Progenitor cell of endocrine pancreas (in vitro differentiated cells): ENCODE measurements around the gene IST1. TPM values are rescaled to one million over a fixed set of nuclear protein-coding genes. Genes with fewer than 3 reads are reported as not detected.
A peak's percentile ranks its signal among the peaks of the same experiment; 100 is the strongest.

Experiments
- DNase-seq: peaks from one replicate; pipeline ENCODE4 v3.0.0; 2021; ENCODE audit warnings: low spot score; ENCODE audit not compliant: unreplicated experiment
- H3K27ac Mint-ChIP-seq: 2 replicates; pipeline ENCODE4 v1.8.0; 2021; ENCODE audit warnings: mild to moderate bottlenecking, moderate library complexity, mixed read lengths
- H3K27me3 Mint-ChIP-seq: 2 replicates; pipeline ENCODE4 v1.8.0; 2021; ENCODE audit warnings: mixed read lengths
- H3K36me3 Mint-ChIP-seq: 2 replicates; pipeline ENCODE4 v1.8.0; 2022; ENCODE audit warnings: mixed read lengths; ENCODE audit not compliant: insufficient read depth
- H3K4me1 Mint-ChIP-seq: 2 replicates; pipeline ENCODE4 v1.8.0; 2021; ENCODE audit warnings: low read depth, mixed read lengths
- H3K4me3 Mint-ChIP-seq: 2 replicates; pipeline ENCODE4 v1.8.0; 2021; ENCODE audit warnings: low read depth, mild to moderate bottlenecking, moderate library complexity, mixed read lengths
- H3K9me3 Mint-ChIP-seq: 2 replicates; pipeline ENCODE4 v1.8.0; 2021; ENCODE audit warnings: low read depth, mixed read lengths
- total RNA-seq: library from RNA; stranded (reverse); gene quantifications from 2 replicates; pipeline ENCODE4 v1.2.1, GENCODE V29; 2021
- TF ChIP-seq, protein P1 (sequence below): fragments of 200-600 bp; sonication (generic); IDR thresholded peaks from one replicate; pipeline ENCODE4 v1.5.0; 2021; ENCODE audit warnings: antibody characterized with exemption, mild to moderate bottlenecking; ENCODE audit not compliant: unreplicated experiment

The IST1 gene
- total RNA-seq, 1 donor from 2014 or later = 280 TPM

DNA sequence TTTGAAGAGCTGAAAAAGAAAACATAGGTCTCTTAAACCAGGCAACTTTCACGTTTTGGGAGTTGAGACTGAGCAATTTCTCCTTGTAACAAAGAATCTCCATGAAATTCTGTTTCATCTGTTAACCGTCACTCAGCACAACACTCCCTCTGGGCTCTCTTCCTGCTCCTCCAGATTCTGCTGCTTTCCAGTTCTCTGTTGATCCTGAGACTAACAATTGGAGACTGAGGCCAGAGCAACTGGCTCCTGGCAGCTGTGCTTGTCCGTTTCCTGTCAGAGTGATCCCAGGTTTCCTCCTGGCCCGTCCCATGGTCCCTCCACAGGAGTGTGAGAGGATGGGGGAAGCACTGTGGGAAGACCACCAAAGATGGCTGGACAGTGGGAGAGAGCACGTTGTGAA is 32.5 kb downstream of the IST1 start:
- Mint-ChIP-seq H3K9me3 (no peaks in the 10 kb centered on the region), H3K27me3 (no peaks in the 10 kb centered on the region), H3K36me3 (peaks cover 18% of the 10 kb centered on the region), H3K4me1 (no peaks in the 10 kb centered on the region), H3K27ac (no peak overlapping the region), H3K4me3 (no peak overlapping the region)
- TF ChIP-seq, protein P1, sequence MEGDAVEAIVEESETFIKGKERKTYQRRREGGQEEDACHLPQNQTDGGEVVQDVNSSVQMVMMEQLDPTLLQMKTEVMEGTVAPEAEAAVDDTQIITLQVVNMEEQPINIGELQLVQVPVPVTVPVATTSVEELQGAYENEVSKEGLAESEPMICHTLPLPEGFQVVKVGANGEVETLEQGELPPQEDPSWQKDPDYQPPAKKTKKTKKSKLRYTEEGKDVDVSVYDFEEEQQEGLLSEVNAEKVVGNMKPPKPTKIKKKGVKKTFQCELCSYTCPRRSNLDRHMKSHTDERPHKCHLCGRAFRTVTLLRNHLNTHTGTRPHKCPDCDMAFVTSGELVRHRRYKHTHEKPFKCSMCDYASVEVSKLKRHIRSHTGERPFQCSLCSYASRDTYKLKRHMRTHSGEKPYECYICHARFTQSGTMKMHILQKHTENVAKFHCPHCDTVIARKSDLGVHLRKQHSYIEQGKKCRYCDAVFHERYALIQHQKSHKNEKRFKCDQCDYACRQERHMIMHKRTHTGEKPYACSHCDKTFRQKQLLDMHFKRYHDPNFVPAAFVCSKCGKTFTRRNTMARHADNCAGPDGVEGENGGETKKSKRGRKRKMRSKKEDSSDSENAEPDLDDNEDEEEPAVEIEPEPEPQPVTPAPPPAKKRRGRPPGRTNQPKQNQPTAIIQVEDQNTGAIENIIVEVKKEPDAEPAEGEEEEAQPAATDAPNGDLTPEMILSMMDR = no peak
- no peak for DNase-seq

DNA sequence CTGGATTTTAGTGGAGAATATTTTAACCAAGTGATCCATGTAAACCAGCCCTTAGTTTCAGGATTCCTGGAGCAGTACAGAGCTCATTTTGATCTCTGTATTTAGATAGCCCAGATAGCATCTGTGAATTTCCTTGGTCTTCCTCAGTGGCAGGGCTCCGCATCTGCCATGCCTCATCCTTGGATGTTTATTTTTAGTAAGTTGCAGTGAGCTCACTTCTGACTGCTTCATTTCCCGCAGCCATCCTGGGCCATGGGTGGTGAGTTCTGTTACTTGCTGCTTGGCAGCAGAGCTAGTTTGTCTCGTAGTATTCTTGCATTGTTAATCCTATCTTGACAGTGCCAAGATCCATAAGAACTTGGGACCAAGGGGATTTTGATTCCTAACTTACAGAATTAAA is 33.7 kb downstream of the IST1 start:
- Mint-ChIP-seq H3K4me3 (no peak overlapping the region), H3K27ac (peak overlapping the region; percentile 35), H3K36me3 (peaks cover 17% of the 10 kb centered on the region), H3K27me3 (no peaks in the 10 kb centered on the region), H3K9me3 (no peaks in the 10 kb centered on the region), H3K4me1 (no peaks in the 10 kb centered on the region)
- DNase-seq = no peak
- TF ChIP-seq, protein P1 = no peak

DNA sequence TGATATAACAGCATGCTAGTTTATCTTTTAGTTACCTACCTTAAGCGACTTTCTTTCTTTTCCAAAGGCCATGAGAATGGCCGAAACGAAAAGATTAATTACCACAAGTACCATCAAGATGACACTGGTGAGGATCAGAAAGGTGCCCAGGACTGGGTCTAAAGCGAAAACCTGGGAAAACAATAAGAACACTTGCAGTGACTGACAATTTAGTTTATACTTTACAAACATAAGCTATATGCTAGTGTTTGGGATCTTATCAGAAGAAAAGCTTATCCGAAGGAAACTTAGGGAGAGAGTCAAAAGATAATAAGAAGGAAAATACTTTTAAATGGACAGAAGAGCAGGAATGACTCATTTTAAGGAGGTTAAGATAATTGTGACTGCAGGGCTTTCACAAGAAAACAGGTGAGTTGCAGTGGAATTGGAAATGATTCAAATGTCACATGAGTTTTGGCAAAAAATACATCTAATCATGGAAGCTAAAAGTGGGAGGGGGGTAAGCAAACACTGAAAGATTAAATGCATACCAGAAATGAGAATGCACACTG is 34.8 kb downstream of the IST1 start:
- TF ChIP-seq, protein P1 = no peak
- DNase-seq = no peak
- H3K27ac Mint-ChIP-seq = peak overlapping the region; percentile 69
- no peaks in the 10 kb centered on the region for H3K27me3 Mint-ChIP-seq
- H3K4me1 Mint-ChIP-seq = no peaks in the 10 kb centered on the region
- peaks cover 15% of the 10 kb centered on the region for H3K36me3 Mint-ChIP-seq
- H3K4me3 Mint-ChIP-seq = no peak overlapping the region
- no peaks in the 10 kb centered on the region for H3K9me3 Mint-ChIP-seq

DNA sequence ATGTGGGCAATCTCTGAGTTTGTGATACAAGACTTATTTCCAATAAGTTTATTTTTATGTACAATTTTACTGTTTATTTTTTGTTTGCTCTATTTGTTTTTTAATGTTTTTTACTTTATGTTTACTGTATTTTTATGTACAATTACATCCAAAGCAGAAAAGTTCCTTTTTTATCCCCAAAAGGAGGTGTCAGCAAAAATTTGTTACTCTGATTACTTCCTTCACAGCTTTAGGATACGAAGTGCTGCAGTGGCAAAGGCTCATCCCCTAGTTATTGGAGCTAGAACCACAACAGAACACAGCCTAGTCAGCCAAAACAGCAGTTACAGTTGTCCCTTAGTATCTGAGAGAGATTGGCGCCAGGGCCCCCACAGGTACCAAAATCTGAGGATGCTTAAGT is 35.7 kb downstream of the IST1 start:
- Mint-ChIP-seq H3K27ac (no peak overlapping the region), H3K9me3 (no peaks in the 10 kb centered on the region), H3K4me3 (no peak overlapping the region), H3K27me3 (no peaks in the 10 kb centered on the region), H3K4me1 (no peaks in the 10 kb centered on the region), H3K36me3 (peaks cover 16% of the 10 kb centered on the region)
- DNase-seq = no peak
- TF ChIP-seq, protein P1 = no peak

DNA sequence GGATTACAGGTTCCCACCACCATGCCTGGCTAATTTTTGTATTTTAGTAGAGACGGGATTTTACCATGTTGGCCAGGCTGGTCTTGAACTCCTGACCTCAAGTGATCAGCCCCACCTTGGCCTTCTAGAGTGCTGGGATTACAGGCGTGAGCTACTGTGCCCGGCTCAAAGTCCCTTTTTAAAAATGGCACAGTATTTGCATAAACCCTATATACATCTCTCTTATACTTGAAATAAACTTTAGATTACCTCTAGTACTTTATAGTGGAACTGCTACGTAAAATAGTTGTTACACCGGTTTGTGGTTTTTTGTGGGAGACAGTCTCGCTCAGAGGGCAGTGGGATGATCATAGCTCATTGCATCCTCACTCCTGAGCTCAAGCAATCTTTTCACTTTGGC is 36.3 kb downstream of the IST1 start:
- H3K36me3 Mint-ChIP-seq = peaks cover 14% of the 10 kb centered on the region
- H3K4me1 Mint-ChIP-seq = no peaks in the 10 kb centered on the region
- no peaks in the 10 kb centered on the region for H3K27me3 Mint-ChIP-seq
- H3K4me3 Mint-ChIP-seq = no peak overlapping the region
- TF ChIP-seq, protein P1 = no peak
- no peak for DNase-seq
- no peaks in the 10 kb centered on the region for H3K9me3 Mint-ChIP-seq
- H3K27ac Mint-ChIP-seq = peak overlapping the region; percentile 56
